Muscle layer of duodenum (tissue), 2 donors: ENCODE data around the gene RBFOX1.

Experiments used
- H3K27ac ChIP-seq: one replicate; pipeline ENCODE4 v1.7.0; 2013; ENCODE audit warnings: mild to moderate bottlenecking, low read length
- H3K27me3 ChIP-seq: one replicate; pipeline ENCODE4 v1.7.0; 2013; ENCODE audit warnings: low read depth, mild to moderate bottlenecking, control low read depth, low read length
- H3K36me3 ChIP-seq, 2 donors: one replicate each; pipeline ENCODE4 v1.7.0; 2013; ENCODE audit warnings: low read length in 2 of 2, control low read depth in 1 of 2, mild to moderate bottlenecking in 1 of 2; ENCODE audit not compliant: insufficient read depth in 2 of 2, control insufficient read depth in 1 of 2
- H3K4me1 ChIP-seq, 2 donors: one replicate each; pipeline ENCODE4 v1.7.0; 2013; ENCODE audit warnings: low read length in 2 of 2, mild to moderate bottlenecking in 2 of 2, control low read depth in 1 of 2, moderate library complexity in 1 of 2; ENCODE audit not compliant: insufficient read depth in 2 of 2, control insufficient read depth in 1 of 2
- H3K4me3 ChIP-seq, 2 donors: one replicate each; pipeline ENCODE4 v1.7.0; 2013; ENCODE audit warnings: low read length in 2 of 2, low read depth in 1 of 2, mild to moderate bottlenecking in 1 of 2
- H3K9me3 ChIP-seq, 2 donors: one replicate each; pipeline ENCODE4 v1.7.0; 2013; ENCODE audit warnings: low read length in 2 of 2, control low read depth in 1 of 2, mild to moderate bottlenecking in 1 of 2; ENCODE audit not compliant: control insufficient read depth in 1 of 2
- donor health status: healthy.

Gene RBFOX1

GRCh38 chr16:7508656-7509055 is 176.0 kb downstream of the RBFOX1 start:
- H3K27ac ChIP-seq: no peak overlapping the region
- H3K9me3 ChIP-seq: peaks cover 0 to 4% of the 10 kb centered on the region in 2 donors
- no peaks in the 10 kb centered on the region for H3K36me3 ChIP-seq
- H3K4me3 ChIP-seq: no peak overlapping the region
- H3K27me3 ChIP-seq: no peaks in the 10 kb centered on the region
- no peaks in the 10 kb centered on the region for H3K4me1 ChIP-seq

GRCh38 chr16:7509963-7510601 is 177.4 kb downstream of the RBFOX1 start:
- Histone ChIP-seq H3K27ac (no peak overlapping the region), H3K27me3 (no peaks in the 10 kb centered on the region), H3K9me3 (peaks cover 0 to 4% of the 10 kb centered on the region in 2 donors), H3K4me1 (no peaks in the 10 kb centered on the region), H3K4me3 (no peak overlapping the region), H3K36me3 (no peaks in the 10 kb centered on the region)

GRCh38 chr16:7511549-7512260 is 179.1 kb downstream of the RBFOX1 start:
- Histone ChIP-seq H3K4me3 (no peak overlapping the region), H3K27ac (no peak overlapping the region), H3K4me1 (no peaks in the 10 kb centered on the region), H3K9me3 (peaks cover 0 to 4% of the 10 kb centered on the region in 2 donors), H3K27me3 (no peaks in the 10 kb centered on the region), H3K36me3 (no peaks in the 10 kb centered on the region)

GRCh38 chr16:7512503-7512902 is 179.9 kb downstream of the RBFOX1 start:
- Histone ChIP-seq H3K27me3 (no peaks in the 10 kb centered on the region), H3K4me1 (no peaks in the 10 kb centered on the region), H3K36me3 (no peaks in the 10 kb centered on the region), H3K27ac (no peak overlapping the region), H3K9me3 (peaks cover 0 to 4% of the 10 kb centered on the region in 2 donors), H3K4me3 (no peak overlapping the region)

- Histone ChIP-seq H3K27me3 (no peaks in the 10 kb centered on the region), H3K36me3 (no peaks in the 10 kb centered on the region), H3K9me3 (peaks cover 0 to 4% of the 10 kb centered on the region in 2 donors), H3K27ac (no peak overlapping the region), H3K4me1 (no peaks in the 10 kb centered on the region), H3K4me3 (no peak overlapping the region)
These were observed 180.8 kb downstream of the RBFOX1 start for GRCh38 chr16:7513429-7513828.

- Histone ChIP-seq H3K27me3 (no peaks in the 10 kb centered on the region), H3K27ac (no peak overlapping the region), H3K4me1 (no peaks in the 10 kb centered on the region), H3K9me3 (peaks cover 0 to 4% of the 10 kb centered on the region in 2 donors), H3K36me3 (no peaks in the 10 kb centered on the region), H3K4me3 (no peak overlapping the region)
These were observed 182.9 kb downstream of the RBFOX1 start for GRCh38 chr16:7515543-7515942.

- no peaks in the 10 kb centered on the region for H3K36me3 ChIP-seq
- no peak overlapping the region for H3K27ac ChIP-seq
These were observed 184.9 kb downstream of the RBFOX1 start for GRCh38 chr16:7517496-7517895.

GRCh38 chr16:7518158-7518557 is 185.5 kb downstream of the RBFOX1 start:
- Histone ChIP-seq H3K27ac (no peak overlapping the region), H3K9me3 (peaks cover 0 to 13% of the 10 kb centered on the region in 2 donors), H3K4me3 (no peak overlapping the region), H3K4me1 (no peaks in the 10 kb centered on the region), H3K27me3 (no peaks in the 10 kb centered on the region), H3K36me3 (no peaks in the 10 kb centered on the region)

More at GRCh38 chr16:7517496-7517895, 184.9 kb downstream of the RBFOX1 start:
- Histone ChIP-seq H3K9me3 (peaks cover 0 to 9% of the 10 kb centered on the region in 2 donors), H3K4me1 (no peaks in the 10 kb centered on the region), H3K27me3 (no peaks in the 10 kb centered on the region), H3K4me3 (no peak overlapping the region)

- no peaks in the 10 kb centered on the region for H3K36me3 ChIP-seq
- no peaks in the 10 kb centered on the region for H3K27me3 ChIP-seq
- no peak overlapping the region for H3K27ac ChIP-seq
- H3K9me3 ChIP-seq: peaks cover 0 to 11% of the 10 kb centered on the region in 2 donors
- H3K4me3 ChIP-seq: no peak overlapping the region
- H3K4me1 ChIP-seq: no peaks in the 10 kb centered on the region
These were observed 189.2 kb downstream of the RBFOX1 start for GRCh38 chr16:7521834-7522233.

- Histone ChIP-seq H3K27me3 (no peaks in the 10 kb centered on the region), H3K36me3 (no peaks in the 10 kb centered on the region), H3K4me3 (no peak overlapping the region), H3K9me3 (peaks cover 0 to 11% of the 10 kb centered on the region in 2 donors), H3K4me1 (no peaks in the 10 kb centered on the region), H3K27ac (no peak overlapping the region)
These were observed 191.8 kb downstream of the RBFOX1 start for GRCh38 chr16:7524419-7524818.

- Histone ChIP-seq H3K4me3 (no peak overlapping the region), H3K4me1 (no peaks in the 10 kb centered on the region), H3K36me3 (no peaks in the 10 kb centered on the region), H3K27ac (no peak overlapping the region), H3K27me3 (no peaks in the 10 kb centered on the region), H3K9me3 (peaks cover 0 to 11% of the 10 kb centered on the region in 2 donors)
These were observed 194.1 kb downstream of the RBFOX1 start for GRCh38 chr16:7526736-7527135.
